HFF-Myc (cell line): ENCODE results near the gene MKRN2.
"Not testable (repeated sequence)": the region's sequence is repeated elsewhere in the genome, so short reads cannot be mapped to it uniquely, and the experiment has no call there.

Experiments used
- DNase-seq: peaks from one replicate; pipeline ENCODE4 v3.0.0-alpha.2; 2011; ENCODE audit warnings: low read depth; ENCODE audit errors: extremely low read depth
- H3K4me3 ChIP-seq: replicated peaks from 2 replicates; pipeline ENCODE4 v1.5.1; 2011; ENCODE audit warnings: low read depth, mild to moderate bottlenecking, control low read depth, low read length
- TF ChIP-seq, protein P1 (sequence below): IDR thresholded peaks from 2 replicates; pipeline ENCODE4 v1.5.1; 2012; ENCODE audit warnings: mild to moderate bottlenecking, low read depth, low read length, control low read depth; ENCODE audit errors: missing control alignments

MKRN2 gene

DNA sequence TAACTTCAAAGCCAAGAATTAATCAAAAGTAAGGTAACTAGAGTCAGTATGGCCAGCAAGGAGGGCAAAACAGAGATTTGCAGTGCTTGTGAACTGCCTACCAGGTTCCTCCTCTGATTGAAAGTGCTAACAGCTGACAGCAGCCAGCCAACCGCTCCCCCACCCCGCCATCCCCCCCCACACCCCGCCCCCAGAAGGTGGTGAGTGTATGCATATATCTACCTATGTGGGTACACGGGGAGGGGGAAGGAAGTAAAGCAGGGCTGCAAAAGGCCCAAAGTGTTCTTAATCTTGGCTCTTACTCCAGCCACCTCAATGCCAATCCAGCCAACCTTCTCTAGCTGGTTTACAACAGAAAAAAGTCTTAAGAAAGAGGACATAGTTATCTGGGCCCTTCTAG, 56.4 kb downstream of the MKRN2 start:
- TF ChIP-seq, protein P1, sequence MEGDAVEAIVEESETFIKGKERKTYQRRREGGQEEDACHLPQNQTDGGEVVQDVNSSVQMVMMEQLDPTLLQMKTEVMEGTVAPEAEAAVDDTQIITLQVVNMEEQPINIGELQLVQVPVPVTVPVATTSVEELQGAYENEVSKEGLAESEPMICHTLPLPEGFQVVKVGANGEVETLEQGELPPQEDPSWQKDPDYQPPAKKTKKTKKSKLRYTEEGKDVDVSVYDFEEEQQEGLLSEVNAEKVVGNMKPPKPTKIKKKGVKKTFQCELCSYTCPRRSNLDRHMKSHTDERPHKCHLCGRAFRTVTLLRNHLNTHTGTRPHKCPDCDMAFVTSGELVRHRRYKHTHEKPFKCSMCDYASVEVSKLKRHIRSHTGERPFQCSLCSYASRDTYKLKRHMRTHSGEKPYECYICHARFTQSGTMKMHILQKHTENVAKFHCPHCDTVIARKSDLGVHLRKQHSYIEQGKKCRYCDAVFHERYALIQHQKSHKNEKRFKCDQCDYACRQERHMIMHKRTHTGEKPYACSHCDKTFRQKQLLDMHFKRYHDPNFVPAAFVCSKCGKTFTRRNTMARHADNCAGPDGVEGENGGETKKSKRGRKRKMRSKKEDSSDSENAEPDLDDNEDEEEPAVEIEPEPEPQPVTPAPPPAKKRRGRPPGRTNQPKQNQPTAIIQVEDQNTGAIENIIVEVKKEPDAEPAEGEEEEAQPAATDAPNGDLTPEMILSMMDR = no peak
- H3K4me3 ChIP-seq = no peak overlapping the region
- no peak for DNase-seq

DNA sequence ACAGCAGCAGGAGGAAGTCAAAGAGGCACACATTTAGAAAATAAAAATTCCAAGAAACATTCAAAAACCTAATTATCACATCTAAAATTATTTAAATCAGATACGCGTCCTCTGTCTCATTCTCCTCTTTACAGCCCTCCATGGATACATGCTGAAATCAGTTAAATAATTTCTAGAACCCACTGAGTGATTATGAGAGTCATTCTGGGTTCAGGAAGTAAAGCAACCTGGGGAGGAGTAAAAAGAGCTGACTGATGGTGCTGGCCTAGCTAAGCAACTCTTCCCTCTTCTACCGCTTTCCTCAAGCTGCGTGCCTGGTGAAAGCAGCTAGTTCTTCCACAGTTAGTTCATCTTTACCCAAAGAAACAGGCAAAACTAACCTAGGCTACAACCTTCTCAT, 58.4 kb downstream of the MKRN2 start:
- no peak for DNase-seq
- H3K4me3 ChIP-seq = no peak overlapping the region
- TF ChIP-seq, protein P1 = no peak

DNA sequence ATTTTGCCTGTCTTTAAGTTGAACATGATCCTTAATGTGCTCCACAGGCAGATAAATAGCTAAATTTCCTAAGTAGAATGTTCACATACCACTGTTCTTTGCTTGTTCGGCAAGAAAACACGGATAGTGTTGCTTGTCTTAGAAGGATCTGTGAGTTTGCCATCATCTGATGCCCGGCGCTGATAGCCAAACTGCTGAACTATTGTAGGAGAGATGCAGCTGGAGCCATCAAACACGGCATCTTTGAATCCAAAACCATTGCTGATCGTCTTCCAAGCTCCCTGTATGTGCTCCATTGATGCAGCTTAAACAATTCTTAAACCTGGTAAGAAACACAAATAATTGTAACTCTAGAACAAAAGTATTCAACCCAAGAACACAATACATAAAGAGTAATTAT, 61.5 kb downstream of the MKRN2 start:
- TF ChIP-seq, protein P1 = no peak
- no peak for DNase-seq
- no peak overlapping the region for H3K4me3 ChIP-seq

DNA sequence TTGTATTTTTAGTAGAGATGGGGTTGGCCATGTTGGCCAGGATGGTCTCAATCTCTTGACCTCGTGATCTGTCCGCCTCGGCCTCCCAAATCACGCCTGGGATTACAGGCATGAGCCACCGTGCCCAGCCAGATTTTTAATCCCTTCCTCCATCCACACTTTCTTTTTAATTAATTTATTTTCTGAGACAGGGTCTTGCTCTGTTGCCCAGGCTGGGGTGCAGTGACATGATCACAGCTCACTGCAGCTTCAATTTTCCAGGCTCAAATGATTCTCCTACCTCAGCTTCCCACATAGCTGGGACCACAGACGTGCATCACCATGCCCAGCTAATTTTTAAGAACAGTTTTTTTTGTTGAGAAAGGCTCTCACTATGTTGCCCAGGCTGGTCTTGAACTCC, 63.4 kb downstream of the MKRN2 start:
- TF ChIP-seq, protein P1 = no peak
- no peak for DNase-seq
- no peak overlapping the region for H3K4me3 ChIP-seq

DNA sequence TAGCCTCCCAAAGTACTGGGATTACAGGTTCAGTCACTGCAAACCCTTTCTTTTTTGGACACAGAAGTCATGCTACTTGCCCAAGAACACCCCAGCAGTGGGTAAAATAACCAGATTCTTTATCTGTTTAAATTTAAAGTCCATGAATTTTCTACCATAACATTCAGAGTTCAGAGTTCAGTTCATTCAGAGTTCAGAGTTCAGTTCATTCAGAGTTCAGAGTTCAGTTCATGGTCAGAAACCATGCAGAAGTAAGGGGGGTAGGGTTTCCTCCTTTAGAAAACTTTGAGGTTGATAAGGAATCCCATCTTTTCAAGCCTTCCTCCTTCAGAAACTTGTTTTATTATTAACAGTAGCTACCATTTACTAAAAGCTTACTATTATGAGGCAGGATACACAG, 63.8 kb downstream of the MKRN2 start:
- no peak for DNase-seq
- TF ChIP-seq, protein P1 = no peak
- H3K4me3 ChIP-seq = no peak overlapping the region

DNA sequence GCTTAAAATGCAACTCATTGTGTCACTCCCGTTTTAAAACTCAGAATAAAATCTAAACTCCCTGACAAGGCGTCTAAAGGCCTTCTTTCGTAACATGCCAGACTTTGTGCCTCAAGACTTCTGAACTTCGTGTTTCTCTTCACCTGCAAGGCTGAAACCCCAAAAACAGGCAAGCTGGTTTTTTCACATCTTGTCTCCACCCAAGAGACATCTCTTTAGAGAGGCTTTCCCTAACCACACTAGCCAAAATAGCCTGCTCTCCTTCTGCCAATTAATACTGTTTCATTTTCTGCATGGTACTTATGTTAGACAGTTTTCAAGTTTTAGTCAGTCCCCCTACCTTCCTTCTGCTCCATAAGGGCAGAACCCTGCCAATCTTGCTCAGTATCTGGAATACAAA, 65.4 kb downstream of the MKRN2 start:
- H3K4me3 ChIP-seq = no peak overlapping the region
- TF ChIP-seq, protein P1 = no peak
- DNase-seq = no peak

DNA sequence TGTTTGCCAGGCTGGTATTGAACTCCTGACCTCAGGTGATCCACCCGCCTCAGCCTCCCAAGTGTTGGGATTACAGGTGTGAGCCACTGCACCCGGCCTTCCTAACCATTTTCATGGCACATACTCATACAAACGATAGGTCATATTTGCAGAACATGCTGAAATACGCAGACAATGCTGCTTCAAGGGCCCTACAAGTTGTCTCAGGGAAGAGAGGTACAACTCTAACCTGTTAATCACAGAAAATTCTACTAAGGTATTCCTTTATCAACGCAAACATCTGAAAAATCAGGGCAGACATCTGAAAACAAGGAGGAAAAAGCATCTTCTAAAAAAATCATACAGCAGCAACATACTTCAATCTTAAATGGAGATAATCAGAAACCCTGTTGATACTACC, 67.2 kb downstream of the MKRN2 start:
- TF ChIP-seq, protein P1 = no peak
- no peak overlapping the region for H3K4me3 ChIP-seq
- DNase-seq = no peak

DNA sequence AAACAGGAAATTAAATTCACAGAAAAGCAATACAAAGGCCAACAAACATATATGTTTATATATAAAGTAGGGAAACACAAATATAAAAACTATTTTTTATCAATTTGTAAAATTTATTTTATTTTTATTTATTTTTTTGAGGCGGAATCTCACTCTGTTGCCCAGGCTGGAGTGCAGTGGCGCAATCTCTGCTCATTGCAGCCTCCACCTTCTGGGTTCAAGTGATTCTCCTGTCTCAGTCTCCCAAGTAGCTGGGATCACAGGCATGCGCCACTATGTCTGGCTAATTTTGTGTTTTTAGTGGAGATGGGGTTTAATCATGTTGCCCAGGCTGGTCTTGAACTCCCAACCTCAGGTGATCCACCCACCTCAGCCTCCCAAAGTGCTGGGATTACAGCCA, 68.1 kb downstream of the MKRN2 start:
- DNase-seq, H3K4me3 ChIP-seq: not testable (repeated sequence)
